Activated CD4-positive, CD25-positive, alpha-beta regulatory T cell treated with anti-CD3 and anti-CD28 coated beads, Interleukin-2, amount 50 U/mL, for 72 hours (primary cell): ENCODE data around the gene SSUH2.
"Not testable (repeated sequence)": the region's sequence is repeated elsewhere in the genome, so short reads cannot be mapped to it uniquely, and the experiment has no call there.

Source experiments
- DNase-seq: peaks from one replicate; pipeline ENCODE4 v3.0.0; 2021

The SSUH2 gene

GRCh38 chr3:8608041-8608790 is 36.4 kb downstream of the SSUH2 start:
- no peak for DNase-seq

GRCh38 chr3:8607234-8608040 is 37.2 kb downstream of the SSUH2 start:
- no peak for DNase-seq

GRCh38 chr3:8606701-8607231 is 37.8 kb downstream of the SSUH2 start:
- no peak for DNase-seq

DNA sequence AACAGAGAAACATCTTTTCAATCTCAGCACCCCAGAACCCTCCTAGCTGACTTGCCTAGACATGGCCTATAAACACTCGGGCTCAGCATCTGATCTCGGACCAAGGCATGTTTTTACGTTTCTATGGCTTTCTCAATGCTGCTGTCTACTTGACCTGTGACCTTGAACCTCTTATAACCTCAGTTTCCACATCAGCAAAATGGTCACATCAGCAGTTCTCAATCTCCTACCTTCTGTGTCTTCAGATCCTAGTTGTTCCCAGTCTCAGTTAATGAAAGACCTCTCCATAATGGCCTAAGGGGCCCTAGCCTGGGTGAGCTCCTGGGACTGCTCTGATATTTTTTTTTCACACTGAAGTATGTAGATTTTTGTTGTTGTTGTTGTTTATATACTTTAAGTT is 39.6 kb downstream of the SSUH2 start:
- no peak for DNase-seq

- DNase-seq = no peak
Measured at GRCh38 chr3:8604006-8604405, 40.6 kb downstream of the SSUH2 start.

DNA sequence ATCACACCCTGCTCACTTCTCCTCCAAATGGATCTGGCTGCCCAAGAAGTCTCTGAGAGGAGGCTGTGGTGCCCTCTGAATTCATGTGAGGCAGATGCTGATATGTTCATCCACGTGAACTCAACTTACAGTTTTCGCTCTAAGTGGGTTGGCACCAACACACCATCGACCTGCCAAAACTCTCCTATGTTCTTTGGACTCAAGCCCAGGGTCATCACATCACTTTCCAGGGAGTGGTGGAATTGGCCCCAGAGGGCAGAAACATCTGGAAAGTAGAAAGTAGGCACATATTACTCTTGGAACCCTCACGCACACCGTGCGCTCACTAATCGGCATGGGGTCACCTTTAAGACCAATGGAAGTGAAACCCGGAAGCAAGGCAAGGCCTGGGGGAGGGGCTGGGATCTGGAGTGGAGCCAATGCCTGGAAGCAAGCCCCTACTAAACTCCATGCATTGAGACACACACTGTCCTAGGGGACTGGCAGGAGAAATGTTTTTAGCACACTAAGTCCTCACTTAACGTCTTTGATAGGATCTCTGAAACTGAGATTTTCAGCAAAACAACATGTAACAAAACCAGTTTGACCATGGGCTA is 41.4 kb downstream of the SSUH2 start:
- no peak for DNase-seq

GRCh38 chr3:8600457-8600856 is 44.1 kb downstream of the SSUH2 start:
- no peak for DNase-seq

GRCh38 chr3:8599146-8599545 is 45.5 kb downstream of the SSUH2 start:
- no peak for DNase-seq

DNA sequence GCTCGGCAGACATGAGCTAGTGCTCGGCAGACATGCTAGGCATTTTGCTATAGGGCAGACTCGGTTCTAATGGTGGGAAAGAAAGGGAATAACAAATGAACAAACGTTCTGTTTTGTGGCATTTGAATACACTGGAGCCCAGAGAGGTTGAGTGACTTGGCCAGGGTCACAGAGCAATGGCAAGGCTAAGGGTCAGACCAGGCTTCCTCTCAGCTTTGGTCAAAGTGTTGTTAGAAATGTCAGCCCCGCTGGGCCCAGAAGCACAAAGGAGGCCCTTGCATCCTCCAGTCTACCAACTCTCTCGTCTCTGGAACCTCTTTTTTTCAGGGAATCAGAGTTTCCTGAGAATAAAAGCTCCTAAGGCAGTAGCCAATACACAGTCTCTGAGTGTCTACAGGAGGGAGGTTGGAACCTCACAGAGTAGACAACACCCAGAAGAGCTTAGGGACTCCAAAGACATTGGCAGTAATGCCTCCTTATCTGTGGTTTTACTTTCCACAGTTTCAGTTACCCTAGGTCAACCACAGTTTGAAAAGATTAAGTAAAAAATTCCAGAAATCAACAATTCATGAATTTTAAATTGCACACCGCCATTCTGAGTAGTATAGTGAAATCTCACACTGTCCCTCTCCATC is 47.3 kb downstream of the SSUH2 start:
- no peak for DNase-seq

DNA sequence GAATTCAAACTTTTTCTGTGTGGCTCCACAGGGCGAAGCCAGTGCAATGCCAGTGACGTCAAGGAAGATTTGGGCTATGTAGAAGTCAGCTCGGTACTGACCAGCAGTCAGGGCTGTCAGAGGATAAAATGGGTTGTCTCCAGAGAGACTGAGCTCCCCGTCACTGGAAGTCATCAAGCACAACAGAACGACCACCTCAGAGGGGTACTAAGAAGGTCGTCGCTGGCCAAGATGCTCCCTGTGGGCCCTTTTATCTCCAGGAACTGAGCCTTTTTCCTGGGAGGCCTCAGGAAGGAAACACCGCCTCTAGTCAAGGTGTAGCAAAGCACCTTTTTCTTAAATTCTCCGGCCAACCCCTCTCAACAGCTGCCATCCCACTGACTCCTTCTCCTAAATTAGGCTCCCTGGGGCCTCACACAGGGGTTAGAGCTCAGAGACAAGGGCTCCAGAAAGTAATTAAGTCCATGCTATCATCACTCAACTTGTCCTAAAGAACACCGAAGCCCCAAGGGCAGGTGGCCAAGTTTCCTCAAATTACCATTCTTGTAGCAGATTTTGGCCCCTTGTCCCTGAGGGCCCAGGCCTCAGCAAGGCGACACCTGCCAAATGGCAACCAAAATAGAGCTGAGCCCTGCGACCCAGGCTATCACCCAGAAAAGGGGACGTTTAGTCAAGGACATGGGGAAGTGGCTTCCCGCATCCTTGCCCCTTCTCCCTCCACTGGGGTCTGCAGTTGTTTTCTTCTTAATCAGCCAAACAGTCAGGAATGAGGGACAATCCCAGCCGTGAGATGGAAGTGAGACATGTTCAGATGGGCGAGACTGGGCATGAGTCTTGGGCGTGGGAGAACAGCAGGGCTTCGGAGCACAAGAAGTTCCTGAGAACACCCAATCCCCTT is 48.0 kb downstream of the SSUH2 start:
- DNase-seq = no peak

GRCh38 chr3:8595695-8596115 is 48.9 kb downstream of the SSUH2 start:
- no peak for DNase-seq

DNA sequence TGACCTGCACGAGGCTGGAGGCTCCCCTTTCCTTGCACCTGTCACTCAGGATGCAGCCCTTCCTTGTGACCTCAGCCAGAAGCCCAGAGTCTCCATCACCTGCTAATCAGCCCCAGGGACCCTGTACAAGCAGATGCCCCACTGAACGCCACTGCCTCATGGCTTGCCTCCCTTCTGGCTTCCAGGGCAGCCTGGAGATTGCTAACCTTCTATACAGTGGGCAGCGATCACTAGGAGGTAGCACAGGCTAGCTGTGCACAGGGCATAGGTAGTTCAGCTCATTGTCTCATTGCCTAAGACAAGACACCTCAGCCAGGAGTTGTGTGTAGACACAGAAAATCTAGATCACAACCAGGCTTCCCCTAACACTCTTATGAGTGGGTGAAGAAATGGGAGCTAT is 49.3 kb downstream of the SSUH2 start:
- DNase-seq = no peak

DNA sequence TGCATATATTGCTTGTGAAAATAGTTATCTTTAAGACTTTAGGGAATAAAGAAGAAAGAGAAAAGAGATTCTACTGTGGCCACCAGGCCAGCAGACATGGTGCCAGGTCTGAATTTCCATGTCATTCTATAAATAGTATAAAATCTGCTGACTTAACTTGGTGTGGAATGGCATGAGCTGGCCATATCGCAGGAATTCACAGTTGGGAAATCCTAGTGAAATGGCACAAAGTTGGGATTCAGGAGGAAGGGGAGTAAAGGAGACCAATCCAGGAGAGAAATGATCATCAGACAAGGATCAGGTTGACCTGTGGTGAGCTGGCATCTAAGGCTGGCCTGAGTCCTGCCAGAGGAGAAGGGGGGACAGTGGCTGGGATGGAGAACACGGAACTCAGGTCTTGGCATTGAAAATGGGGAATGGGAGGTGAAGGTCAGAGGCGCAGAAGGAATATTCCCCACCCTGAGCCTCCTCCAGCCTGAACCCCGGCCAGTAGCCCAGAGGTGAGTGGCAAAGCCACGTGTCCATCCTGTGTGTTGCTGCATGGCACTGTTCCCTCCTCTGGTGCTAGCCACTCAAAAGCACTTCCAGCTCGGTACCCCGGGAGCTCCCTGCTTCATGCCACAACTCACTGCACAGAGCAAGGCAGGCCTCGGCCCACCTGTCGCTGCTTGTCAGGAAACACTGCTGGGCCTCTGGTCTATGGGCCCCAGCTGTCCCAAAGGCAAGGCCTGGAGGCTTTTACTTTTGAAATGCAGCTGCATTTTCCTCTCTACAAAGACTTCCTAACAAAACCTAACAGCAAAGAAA is 51.4 kb downstream of the SSUH2 start:
- no peak for DNase-seq

DNA sequence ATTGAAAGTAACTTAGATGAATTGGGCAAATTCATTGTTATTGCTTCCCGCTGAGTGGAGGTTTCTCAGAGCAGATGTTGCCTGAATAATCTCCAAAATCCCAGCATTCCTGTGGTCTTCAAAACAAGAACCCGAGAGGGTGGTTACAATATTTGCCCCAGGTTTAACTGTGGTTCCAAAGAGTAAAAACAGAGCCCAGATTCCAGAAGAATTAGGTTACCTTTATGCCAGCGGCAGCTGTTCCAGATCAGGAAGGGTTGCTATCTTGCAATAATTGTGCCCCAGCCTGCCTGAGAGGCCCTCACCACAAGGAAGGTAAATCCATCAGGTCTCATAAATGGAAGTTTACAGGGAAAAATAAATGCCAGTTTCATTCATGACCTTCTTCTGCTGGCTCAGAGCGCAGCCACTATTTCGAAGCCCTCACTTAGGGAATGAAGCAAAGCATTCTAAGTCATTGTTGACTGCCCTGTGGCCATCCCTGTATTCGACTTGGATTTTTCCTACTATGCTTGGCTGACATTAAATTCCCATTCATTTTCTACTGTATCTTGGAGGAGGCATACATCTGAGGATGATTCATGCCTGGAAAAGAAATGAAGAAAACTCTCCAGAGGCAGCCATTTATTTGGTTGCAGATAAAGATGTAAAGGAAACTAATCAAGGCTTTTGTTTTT is 54.6 kb downstream of the SSUH2 start:
- DNase-seq = no peak

DNA sequence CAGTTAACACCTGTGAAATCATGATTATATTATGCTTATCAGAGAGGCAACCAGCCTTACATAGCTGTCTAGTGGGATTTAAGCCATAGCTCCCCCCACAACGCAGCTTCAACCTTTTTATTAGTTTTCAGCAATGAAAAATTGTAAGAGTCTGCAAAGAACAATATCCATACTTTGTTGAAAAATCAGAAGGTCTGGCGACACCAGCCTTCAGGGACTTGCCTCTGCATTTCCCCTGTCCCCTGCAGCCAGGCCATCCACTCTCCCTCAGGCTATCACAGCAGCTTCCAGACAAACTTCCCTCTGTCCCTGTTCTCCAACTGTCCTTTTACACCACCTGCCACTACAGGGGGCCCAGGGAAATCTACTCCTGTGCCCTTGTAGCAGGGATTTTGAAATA is 59.9 kb downstream of the SSUH2 start:
- no peak for DNase-seq

- no peak for DNase-seq
Measured at GRCh38 chr3:8581806-8582445, 62.7 kb downstream of the SSUH2 start.

GRCh38 chr3:8581373-8581772 is 63.2 kb downstream of the SSUH2 start:
- DNase-seq = no peak

GRCh38 chr3:8580434-8580833 is 64.2 kb downstream of the SSUH2 start:
- not testable (repeated sequence) for DNase-seq

- no peak for DNase-seq
Measured at GRCh38 chr3:8579943-8580342, 64.7 kb downstream of the SSUH2 start.

DNA sequence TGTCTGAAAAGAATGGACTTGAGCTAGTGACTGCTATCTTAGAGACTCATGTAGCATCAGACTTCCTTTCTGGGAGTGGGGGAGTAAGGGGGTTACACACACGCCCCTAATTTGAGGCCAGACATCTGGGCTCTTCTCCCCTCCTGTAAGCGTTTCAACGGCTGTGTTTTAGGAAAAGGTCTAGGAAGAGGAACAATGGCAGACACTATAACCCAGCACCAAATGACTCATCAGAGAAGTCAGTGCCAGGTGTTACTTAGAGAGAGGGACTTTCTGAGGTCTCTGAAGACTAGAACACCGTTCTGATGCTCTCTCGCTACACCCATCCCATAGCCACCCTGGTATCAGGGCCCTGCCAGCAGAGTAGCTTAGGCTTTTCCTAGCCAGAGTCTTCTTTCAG is 65.5 kb downstream of the SSUH2 start:
- no peak for DNase-seq
